Calu3 (cell line): ENCODE measurements around the gene MRC1. TPM values are rescaled to one million over a fixed set of nuclear protein-coding genes. Genes with fewer than 3 reads are reported as not detected.

Experiments used
- BruUV-seq: library from RNA; stranded (reverse); fragments of 400-500 nt; replicated peaks from 2 replicates; lab custom pipeline; 2021; lab: Mats Ljungman, UMichigan
- CTCF ChIA-PET: fragments of 300-600 bp; sonication (Branson Sonifier 250); formaldehyde crosslinking; loops from one replicate; lab custom pipeline; 2022; ENCODE audit warnings: antibody characterized with exemption; lab: Charles Lee
- DNase-seq: peaks from one replicate; pipeline ENCODE4 v3.0.0; 2022
- H3K27ac Mint-ChIP-seq: one replicate; pipeline ENCODE4 v1.8.0; 2022; ENCODE audit warnings: mixed read lengths; ENCODE audit not compliant: unreplicated experiment
- H3K27me3 Mint-ChIP-seq: one replicate; pipeline ENCODE4 v1.8.0; 2022; ENCODE audit warnings: mixed read lengths; ENCODE audit not compliant: unreplicated experiment
- H3K36me3 Mint-ChIP-seq: one replicate; pipeline ENCODE4 v1.8.0; 2022; ENCODE audit warnings: mild to moderate bottlenecking, moderate library complexity, mixed read lengths; ENCODE audit not compliant: insufficient read depth, unreplicated experiment
- H3K4me1 Mint-ChIP-seq: one replicate; pipeline ENCODE4 v1.8.0; 2022; ENCODE audit warnings: mild to moderate bottlenecking, low read depth, mixed read lengths; ENCODE audit not compliant: unreplicated experiment
- H3K4me3 Mint-ChIP-seq: one replicate; pipeline ENCODE4 v1.8.0; 2022; ENCODE audit warnings: mild to moderate bottlenecking, low read depth, moderate library complexity, mixed read lengths; ENCODE audit not compliant: unreplicated experiment
- H3K9me3 Mint-ChIP-seq: one replicate; pipeline ENCODE4 v1.8.0; 2022; ENCODE audit warnings: low read depth, mixed read lengths; ENCODE audit not compliant: unreplicated experiment
- intact Hi-C: fragments of 100-400 bp; cut with micrococcal nuclease; formaldehyde crosslinking; loops from one replicate; pipeline ENCODE4 v1.10.0; 2022; ENCODE audit not compliant: unreplicated experiment
- total RNA-seq: library from RNA; stranded (reverse); gene quantifications from 2 replicates; pipeline ENCODE4 v1.2.3, GENCODE V29; 2022
- TF ChIP-seq, protein P1 (sequence below): fragments of 200-600 bp; IDR thresholded peaks from one replicate; pipeline ENCODE4 v1.8.0; 2022; ENCODE audit warnings: antibody characterized with exemption; ENCODE audit not compliant: unreplicated experiment

MRC1 gene
- total RNA-seq, 1 experiment from 2014 or later, result 0.09 TPM

DNA sequence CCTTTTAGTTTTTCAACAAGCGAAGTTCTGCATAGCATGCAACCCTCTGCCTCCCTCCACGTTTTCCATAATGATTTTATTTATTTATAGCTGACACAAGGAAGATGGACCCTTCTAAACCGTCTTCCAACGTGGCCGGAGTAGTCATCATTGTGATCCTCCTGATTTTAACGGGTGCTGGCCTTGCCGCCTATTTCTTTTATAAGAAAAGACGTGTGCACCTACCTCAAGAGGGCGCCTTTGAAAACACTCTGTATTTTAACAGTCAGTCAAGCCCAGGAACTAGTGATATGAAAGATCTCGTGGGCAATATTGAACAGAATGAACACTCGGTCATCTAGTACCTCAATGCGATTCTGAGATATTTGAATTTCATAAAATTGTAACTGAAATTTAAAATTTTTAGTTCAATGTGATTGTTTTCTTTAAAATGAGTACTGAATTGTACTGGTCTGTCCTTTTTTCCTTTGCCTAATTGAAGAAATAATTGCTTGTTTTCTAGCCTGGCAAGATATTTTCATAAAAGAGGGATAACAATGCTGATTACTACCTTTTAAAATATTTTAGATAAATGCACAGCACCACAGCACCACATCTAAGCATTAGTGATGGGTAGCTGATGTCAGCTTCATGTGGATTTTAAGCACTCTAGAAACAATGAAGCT lies 101.1 kb downstream of the MRC1 start:
- BruUV-seq, result no TSS peak
- TF ChIP-seq, protein P1, sequence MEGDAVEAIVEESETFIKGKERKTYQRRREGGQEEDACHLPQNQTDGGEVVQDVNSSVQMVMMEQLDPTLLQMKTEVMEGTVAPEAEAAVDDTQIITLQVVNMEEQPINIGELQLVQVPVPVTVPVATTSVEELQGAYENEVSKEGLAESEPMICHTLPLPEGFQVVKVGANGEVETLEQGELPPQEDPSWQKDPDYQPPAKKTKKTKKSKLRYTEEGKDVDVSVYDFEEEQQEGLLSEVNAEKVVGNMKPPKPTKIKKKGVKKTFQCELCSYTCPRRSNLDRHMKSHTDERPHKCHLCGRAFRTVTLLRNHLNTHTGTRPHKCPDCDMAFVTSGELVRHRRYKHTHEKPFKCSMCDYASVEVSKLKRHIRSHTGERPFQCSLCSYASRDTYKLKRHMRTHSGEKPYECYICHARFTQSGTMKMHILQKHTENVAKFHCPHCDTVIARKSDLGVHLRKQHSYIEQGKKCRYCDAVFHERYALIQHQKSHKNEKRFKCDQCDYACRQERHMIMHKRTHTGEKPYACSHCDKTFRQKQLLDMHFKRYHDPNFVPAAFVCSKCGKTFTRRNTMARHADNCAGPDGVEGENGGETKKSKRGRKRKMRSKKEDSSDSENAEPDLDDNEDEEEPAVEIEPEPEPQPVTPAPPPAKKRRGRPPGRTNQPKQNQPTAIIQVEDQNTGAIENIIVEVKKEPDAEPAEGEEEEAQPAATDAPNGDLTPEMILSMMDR, result peak; percentile 24
- Mint-ChIP-seq H3K27me3 (no peaks in the 10 kb centered on the region), H3K36me3 (no peaks in the 10 kb centered on the region), H3K9me3 (no peaks in the 10 kb centered on the region), H3K27ac (no peak overlapping the region), H3K4me3 (no peak overlapping the region), H3K4me1 (no peaks in the 10 kb centered on the region)
- peak; percentile 20 for DNase-seq
- intact Hi-C loops, result loop anchor here (1.0 to 2.0 kb wide), 2 partner anchors 194 to 305 kb away; no protein-coding TSS in a partner anchor
- CTCF ChIA-PET, result no interaction called here

GRCh38 chr10:17912754-17913153 lies 103.6 kb downstream of the MRC1 start:
- DNase-seq, result no peak
- no peak overlapping the region for H3K4me3 Mint-ChIP-seq
- peaks cover 2% of the 10 kb centered on the region for H3K9me3 Mint-ChIP-seq
- CTCF ChIA-PET, result no interaction called here
- no TSS peak for BruUV-seq
- intact Hi-C loops, result no loop called here
- TF ChIP-seq, protein P1, result no peak
- no peaks in the 10 kb centered on the region for H3K27me3 Mint-ChIP-seq
- H3K4me1 Mint-ChIP-seq, result no peaks in the 10 kb centered on the region
- H3K27ac Mint-ChIP-seq, result no peak overlapping the region
- no peaks in the 10 kb centered on the region for H3K36me3 Mint-ChIP-seq

- Mint-ChIP-seq H3K4me3 (no peak overlapping the region), H3K27ac (no peak overlapping the region), H3K27me3 (no peaks in the 10 kb centered on the region), H3K4me1 (no peaks in the 10 kb centered on the region), H3K9me3 (peaks cover 6% of the 10 kb centered on the region), H3K36me3 (no peaks in the 10 kb centered on the region)
- CTCF ChIA-PET, result no interaction called here
- TF ChIP-seq, protein P1, result no peak
- no TSS peak for BruUV-seq
- no peak for DNase-seq
- intact Hi-C loops, result no loop called here
Measured at GRCh38 chr10:17913604-17914003, 104.5 kb downstream of the MRC1 start.

DNA sequence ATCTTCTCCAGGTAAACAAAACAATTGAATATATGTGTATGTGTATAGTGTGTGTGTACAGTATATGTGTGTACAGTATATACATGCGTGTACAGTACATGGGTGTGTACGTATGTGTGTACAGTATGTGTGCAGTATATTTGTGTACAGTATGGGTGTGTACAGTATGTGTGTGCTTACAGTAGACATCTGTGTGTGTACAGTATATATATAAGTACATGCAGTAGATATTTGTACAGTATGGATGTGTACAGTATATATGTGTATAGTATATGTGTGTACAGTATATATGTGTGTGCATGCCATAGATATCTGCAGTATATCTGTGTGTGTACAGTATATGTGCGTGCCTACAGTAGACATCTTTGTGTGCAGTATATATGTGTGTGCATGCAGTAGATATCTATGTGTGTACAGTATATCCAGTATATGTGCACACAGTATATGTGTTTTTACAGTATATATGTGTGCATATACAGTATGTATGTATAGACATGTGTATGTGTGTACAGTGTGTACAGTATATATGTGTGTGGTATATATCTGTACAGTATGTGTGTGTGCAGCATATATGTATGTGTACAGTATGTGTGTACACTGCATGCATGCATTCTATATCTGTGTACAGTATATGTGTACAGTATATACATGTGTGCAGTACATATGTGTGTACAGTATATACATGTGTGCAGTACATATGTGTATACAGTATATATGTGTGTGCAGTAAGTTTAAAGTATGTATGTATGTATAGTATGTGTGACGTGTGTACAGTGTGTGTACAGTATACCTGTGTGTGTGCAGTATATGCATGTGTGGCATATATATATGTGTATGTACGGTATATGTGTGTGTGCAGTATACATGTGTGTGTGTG lies 105.3 kb downstream of the MRC1 start:
- intact Hi-C loops, result no loop called here
- Mint-ChIP-seq H3K36me3 (no peaks in the 10 kb centered on the region), H3K9me3 (peaks cover 6% of the 10 kb centered on the region), H3K27ac (no peak overlapping the region), H3K4me3 (no peak overlapping the region), H3K4me1 (no peaks in the 10 kb centered on the region), H3K27me3 (no peaks in the 10 kb centered on the region)
- CTCF ChIA-PET, result no interaction called here
- TF ChIP-seq, protein P1, result no peak
- BruUV-seq, result no TSS peak
- no peak for DNase-seq
